Tibial nerve (tissue), 4 donors: ENCODE data around the gene SCAMP4.

Source experiments
- EP300 ChIP-seq, 2 donors: sonication (generic); formaldehyde crosslinking; IDR thresholded peaks; one replicate each; pipeline ENCODE4 v1.6.1; 2017; ENCODE audit warnings: antibody characterized with exemption in 2 of 2, mild to moderate bottlenecking in 1 of 2
- POLR2A ChIP-seq, 2 donors: fragments of 450-650 bp; IDR thresholded peaks; one replicate each; pipeline ENCODE4 v1.6.1; 2017; ENCODE audit warnings: antibody characterized with exemption in 2 of 2, mild to moderate bottlenecking in 2 of 2, moderate library complexity in 2 of 2
- TF ChIP-seq, protein P1 (sequence below), 5 experiments: fragments of 200-600 bp in 3 of 5; fragments of 450-650 bp in 2 of 5; sonication (generic) in 3 of 5; IDR thresholded peaks; one replicate each; pipeline ENCODE4 v1.5.1; 2016 to 2019; ENCODE audit warnings: antibody characterized with exemption in 5 of 5, mild to moderate bottlenecking in 3 of 5, moderate library complexity in 2 of 5

DNA sequence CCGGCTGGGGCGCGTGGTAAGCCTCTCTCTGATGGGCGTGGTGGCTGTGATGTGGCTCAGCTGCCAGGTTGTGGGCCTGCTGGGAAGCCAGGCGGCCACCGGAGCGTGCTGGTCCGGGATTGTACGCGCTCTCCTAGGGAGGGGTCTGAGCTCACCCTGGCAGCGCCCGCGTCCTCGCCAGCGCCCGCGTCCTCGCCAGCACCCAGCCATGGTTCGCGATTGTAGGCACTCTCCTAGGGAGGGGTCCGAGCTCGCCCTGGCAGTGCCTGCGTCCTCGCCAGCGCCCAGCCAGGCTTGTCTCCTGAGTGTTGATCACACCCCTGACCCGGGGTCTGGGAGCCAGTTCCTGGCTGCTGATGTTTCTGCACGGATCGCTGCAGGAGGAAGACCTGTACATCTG, 13.8 kb downstream of the SCAMP4 start:
- TF ChIP-seq POLR2A (IDR thresholded peaks at IDR 0.05) (no peak), EP300 (IDR thresholded peaks at IDR 0.05) (no peak)
- TF ChIP-seq, protein P1, sequence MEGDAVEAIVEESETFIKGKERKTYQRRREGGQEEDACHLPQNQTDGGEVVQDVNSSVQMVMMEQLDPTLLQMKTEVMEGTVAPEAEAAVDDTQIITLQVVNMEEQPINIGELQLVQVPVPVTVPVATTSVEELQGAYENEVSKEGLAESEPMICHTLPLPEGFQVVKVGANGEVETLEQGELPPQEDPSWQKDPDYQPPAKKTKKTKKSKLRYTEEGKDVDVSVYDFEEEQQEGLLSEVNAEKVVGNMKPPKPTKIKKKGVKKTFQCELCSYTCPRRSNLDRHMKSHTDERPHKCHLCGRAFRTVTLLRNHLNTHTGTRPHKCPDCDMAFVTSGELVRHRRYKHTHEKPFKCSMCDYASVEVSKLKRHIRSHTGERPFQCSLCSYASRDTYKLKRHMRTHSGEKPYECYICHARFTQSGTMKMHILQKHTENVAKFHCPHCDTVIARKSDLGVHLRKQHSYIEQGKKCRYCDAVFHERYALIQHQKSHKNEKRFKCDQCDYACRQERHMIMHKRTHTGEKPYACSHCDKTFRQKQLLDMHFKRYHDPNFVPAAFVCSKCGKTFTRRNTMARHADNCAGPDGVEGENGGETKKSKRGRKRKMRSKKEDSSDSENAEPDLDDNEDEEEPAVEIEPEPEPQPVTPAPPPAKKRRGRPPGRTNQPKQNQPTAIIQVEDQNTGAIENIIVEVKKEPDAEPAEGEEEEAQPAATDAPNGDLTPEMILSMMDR (IDR thresholded peaks at IDR 0.05): no peak
